ENCODE data around the gene KCNQ1OT1. TPM values are rescaled to one million over a fixed set of nuclear protein-coding genes. Genes with fewer than 3 reads are reported as not detected.

The KCNQ1OT1 gene
- total and polyA plus RNA-seq, 2 of the 4 experiments (the other 2 are of a cell fraction): 0.14 to 2.0 TPM

DNA sequence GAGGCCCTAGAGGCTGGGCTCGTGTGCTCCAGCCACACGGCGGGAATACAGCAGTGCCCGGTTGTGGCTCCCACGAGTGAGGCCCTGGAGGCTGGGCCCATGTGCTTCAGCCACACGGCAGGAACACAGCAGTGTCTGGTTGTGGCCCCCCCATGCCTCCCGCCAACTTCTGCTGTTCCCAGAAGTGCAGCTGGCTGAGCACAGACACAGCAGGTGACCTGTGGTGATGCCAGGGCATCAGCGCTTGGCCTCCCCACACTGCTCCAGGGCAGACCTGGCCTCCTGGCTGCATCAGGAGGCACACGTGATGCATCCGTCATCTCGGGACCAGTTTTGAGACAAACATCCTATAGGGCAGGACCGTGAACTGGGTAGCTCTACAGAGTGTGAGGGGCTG is 110.3 kb downstream of the KCNQ1OT1 start:
- no peak overlapping the region for H2AK9ac ChIP-seq (replicated peaks; ENCODE audit: low read depth, low read length, poor library complexity)
- no peak overlapping the region for H3K23ac ChIP-seq (ENCODE audit: low read depth, low read length)
- H3K4me3 ChIP-seq (ENCODE audit: insufficient read depth, low read depth, low read length): no peak overlapping the region
- no peak overlapping the region for H4K8ac ChIP-seq (ENCODE audit: low read depth in 2 of 2, low read length in 2 of 2)
- H3K56ac ChIP-seq (ENCODE audit: extremely low read depth, insufficient read depth, low read length): no peak overlapping the region
- H3K79me1 ChIP-seq (ENCODE audit: low read depth in 1 of 2, low read length in 2 of 2): no peaks in the 10 kb centered on the region
- H3K36me3 ChIP-seq (ENCODE audit: control insufficient read depth, insufficient read depth, low read length): no peaks in the 10 kb centered on the region
- H3K9me3 ChIP-seq (ENCODE audit: control insufficient read depth, insufficient read depth, low read length): peaks cover 3% of the 10 kb centered on the region
- H3K9ac ChIP-seq (ENCODE audit: low read depth, low read length): no peak overlapping the region
- H4K20me1 ChIP-seq (ENCODE audit: insufficient read depth, low read length): no peaks in the 10 kb centered on the region
- H2BK5ac ChIP-seq (ENCODE audit: low read depth, low read length, poor library complexity, severe bottlenecking): no peak overlapping the region
- ChIA-PET POLR2A (ENCODE audit: unreplicated experiment) (no interaction called here), CTCF (no interaction called here)
- 82% methylated on average over 10 of the region's 12 CpGs; no CpG with 5 or more reads in 1 of the 2 experiments for WGBS, 2 experiments (ENCODE audit: extremely low coverage in 2 of 2, insufficient read length in 1 of 2)
- no peak overlapping the region for H2AK5ac ChIP-seq (ENCODE audit: low read depth, low read length)
- no peak for DNase-seq
- H3K4me1 ChIP-seq (ENCODE audit: control insufficient read depth, insufficient read depth, low read length): no peaks in the 10 kb centered on the region
- no peak overlapping the region for H2BK120ac ChIP-seq (ENCODE audit: low read depth, low read length)
- H3K27me3 ChIP-seq (ENCODE audit: control insufficient read depth, insufficient read depth, low read length): peaks cover 26% of the 10 kb centered on the region; the same call in 1 of the 2 replicates
- no peak overlapping the region for H3K27ac ChIP-seq (ENCODE audit: insufficient read depth, low read length)
- no peaks in the 10 kb centered on the region; the same call in 1 of the 2 replicates for H3K9me1 ChIP-seq (ENCODE audit: insufficient read depth, low read length)
- no peak overlapping the region for H3K4ac ChIP-seq (ENCODE audit: low read depth, low read length)
- BruUV-seq (replicated peaks): no TSS peak
- no peak overlapping the region for H4K5ac ChIP-seq (ENCODE audit: low read depth, low read length)
- TF ChIP-seq, protein P1, sequence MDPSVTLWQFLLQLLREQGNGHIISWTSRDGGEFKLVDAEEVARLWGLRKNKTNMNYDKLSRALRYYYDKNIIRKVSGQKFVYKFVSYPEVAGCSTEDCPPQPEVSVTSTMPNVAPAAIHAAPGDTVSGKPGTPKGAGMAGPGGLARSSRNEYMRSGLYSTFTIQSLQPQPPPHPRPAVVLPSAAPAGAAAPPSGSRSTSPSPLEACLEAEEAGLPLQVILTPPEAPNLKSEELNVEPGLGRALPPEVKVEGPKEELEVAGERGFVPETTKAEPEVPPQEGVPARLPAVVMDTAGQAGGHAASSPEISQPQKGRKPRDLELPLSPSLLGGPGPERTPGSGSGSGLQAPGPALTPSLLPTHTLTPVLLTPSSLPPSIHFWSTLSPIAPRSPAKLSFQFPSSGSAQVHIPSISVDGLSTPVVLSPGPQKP (IDR thresholded peaks at IDR 0.05; ENCODE audit: borderline replicate concordance, low read depth, low read length): no peak
- no peak for TF ChIP-seq SMC3 (IDR thresholded peaks at IDR 0.05; ENCODE audit: low read depth, low read length)
- no peak for TF ChIP-seq FOS (IDR thresholded peaks at IDR 0.05; ENCODE audit: low read depth, low read length)
- TF ChIP-seq, protein P2, sequence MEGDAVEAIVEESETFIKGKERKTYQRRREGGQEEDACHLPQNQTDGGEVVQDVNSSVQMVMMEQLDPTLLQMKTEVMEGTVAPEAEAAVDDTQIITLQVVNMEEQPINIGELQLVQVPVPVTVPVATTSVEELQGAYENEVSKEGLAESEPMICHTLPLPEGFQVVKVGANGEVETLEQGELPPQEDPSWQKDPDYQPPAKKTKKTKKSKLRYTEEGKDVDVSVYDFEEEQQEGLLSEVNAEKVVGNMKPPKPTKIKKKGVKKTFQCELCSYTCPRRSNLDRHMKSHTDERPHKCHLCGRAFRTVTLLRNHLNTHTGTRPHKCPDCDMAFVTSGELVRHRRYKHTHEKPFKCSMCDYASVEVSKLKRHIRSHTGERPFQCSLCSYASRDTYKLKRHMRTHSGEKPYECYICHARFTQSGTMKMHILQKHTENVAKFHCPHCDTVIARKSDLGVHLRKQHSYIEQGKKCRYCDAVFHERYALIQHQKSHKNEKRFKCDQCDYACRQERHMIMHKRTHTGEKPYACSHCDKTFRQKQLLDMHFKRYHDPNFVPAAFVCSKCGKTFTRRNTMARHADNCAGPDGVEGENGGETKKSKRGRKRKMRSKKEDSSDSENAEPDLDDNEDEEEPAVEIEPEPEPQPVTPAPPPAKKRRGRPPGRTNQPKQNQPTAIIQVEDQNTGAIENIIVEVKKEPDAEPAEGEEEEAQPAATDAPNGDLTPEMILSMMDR (conservative IDR thresholded peaks at IDR 0.05; ENCODE audit: low read depth, low read length): no peak
- TF ChIP-seq MXI1 (IDR thresholded peaks at IDR 0.05; ENCODE audit: borderline replicate concordance, low read depth, low read length): no peak
- TF ChIP-seq BHLHE40 (IDR thresholded peaks at IDR 0.05; ENCODE audit: low read depth, low read length): no peak
- no peak for TF ChIP-seq CHD1 (IDR thresholded peaks at IDR 0.05; ENCODE audit: low read depth, low read length)
- TF ChIP-seq, protein P3, sequence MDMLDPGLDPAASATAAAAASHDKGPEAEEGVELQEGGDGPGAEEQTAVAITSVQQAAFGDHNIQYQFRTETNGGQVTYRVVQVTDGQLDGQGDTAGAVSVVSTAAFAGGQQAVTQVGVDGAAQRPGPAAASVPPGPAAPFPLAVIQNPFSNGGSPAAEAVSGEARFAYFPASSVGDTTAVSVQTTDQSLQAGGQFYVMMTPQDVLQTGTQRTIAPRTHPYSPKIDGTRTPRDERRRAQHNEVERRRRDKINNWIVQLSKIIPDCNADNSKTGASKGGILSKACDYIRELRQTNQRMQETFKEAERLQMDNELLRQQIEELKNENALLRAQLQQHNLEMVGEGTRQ (IDR thresholded peaks at IDR 0.05; ENCODE audit: low read depth, low read length): no peak
- TF ChIP-seq MAZ (IDR thresholded peaks at IDR 0.05; ENCODE audit: borderline replicate concordance, low read depth, low read length): no peak
- TF ChIP-seq POLR2A (IDR thresholded peaks at IDR 0.05; ENCODE audit: low read depth, low read length): no peak
- no peak for TF ChIP-seq CEBPB (IDR thresholded peaks at IDR 0.05; ENCODE audit: low read depth, low read length)
- TF ChIP-seq NFE2L2 (IDR thresholded peaks at IDR 0.05; ENCODE audit: low read depth, low read length): no peak
- TF ChIP-seq RCOR1 (IDR thresholded peaks at IDR 0.05; ENCODE audit: insufficient replicate concordance, low read length): no peak
- TF ChIP-seq RAD21 (IDR thresholded peaks at IDR 0.05; ENCODE audit: low read length): no peak
- TF ChIP-seq RFX5 (IDR thresholded peaks at IDR 0.05; ENCODE audit: low read depth, low read length): no peak
- TF ChIP-seq MAFK (IDR thresholded peaks at IDR 0.05; ENCODE audit: low read depth, low read length): no peak
- intact Hi-C loops (cut with micrococcal nuclease) (no loop called here), in situ Hi-C loops (cut with MboI; ENCODE audit: low sequenced_read_pairs) (no loop called here), dilution Hi-C loops (cut with HindIII; ENCODE audit: low sequenced_read_pairs, unreplicated experiment) (no loop called here)
- no peak overlapping the region for H4K91ac ChIP-seq (ENCODE audit: insufficient read depth, low read depth, low read length)
- no peak overlapping the region for H2BK20ac ChIP-seq (ENCODE audit: low read depth, low read length)
- no peak overlapping the region for H3K18ac ChIP-seq (ENCODE audit: low read depth, low read length)
- H2AFZ ChIP-seq (replicated peaks; ENCODE audit: low read length, poor library complexity): peak overlapping the region; percentile 32
- H3K14ac ChIP-seq (replicated peaks; ENCODE audit: low read depth, low read length): no peak overlapping the region
- no peak overlapping the region for H2BK15ac ChIP-seq (ENCODE audit: low read depth, low read length)
- H3K4me2 ChIP-seq (ENCODE audit: low read depth, low read length): no peak overlapping the region
- no peak for ATAC-seq (ENCODE audit: low read depth)
